NCI-H2196 (cell line): ENCODE measurements around the gene GRIN2C.
"Not testable (repeated sequence)": the region's sequence is repeated elsewhere in the genome, so short reads cannot be mapped to it uniquely, and the experiment has no call there.

ENCODE experiments used
- DNase-seq: peaks from one replicate; lab custom pipeline; 2025; ENCODE audit not compliant: unreplicated experiment; lab: John Stamatoyannopoulos, UW

The GRIN2C gene

DNA sequence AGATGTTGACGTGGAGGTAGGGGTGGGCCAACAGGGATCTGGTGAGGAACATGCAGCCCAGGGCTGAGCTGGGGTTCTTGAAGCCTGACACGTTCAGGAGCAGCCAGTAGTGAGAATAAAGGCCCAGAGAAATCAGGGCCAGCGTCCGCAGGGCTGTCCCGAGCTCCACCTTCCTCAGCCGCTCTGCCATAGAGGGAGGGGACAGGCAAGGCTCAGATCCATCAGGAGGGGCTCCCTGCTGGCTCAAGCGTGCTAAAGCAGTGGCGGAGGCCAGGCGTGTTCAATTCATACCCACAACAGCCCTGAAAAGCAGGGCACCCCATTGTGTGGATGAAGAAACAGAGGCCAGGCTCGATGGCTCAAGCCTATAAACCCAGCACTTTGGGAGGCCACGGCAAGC lies 21.4 kb upstream of the GRIN2C start:
- DNase-seq, result no peak

DNA sequence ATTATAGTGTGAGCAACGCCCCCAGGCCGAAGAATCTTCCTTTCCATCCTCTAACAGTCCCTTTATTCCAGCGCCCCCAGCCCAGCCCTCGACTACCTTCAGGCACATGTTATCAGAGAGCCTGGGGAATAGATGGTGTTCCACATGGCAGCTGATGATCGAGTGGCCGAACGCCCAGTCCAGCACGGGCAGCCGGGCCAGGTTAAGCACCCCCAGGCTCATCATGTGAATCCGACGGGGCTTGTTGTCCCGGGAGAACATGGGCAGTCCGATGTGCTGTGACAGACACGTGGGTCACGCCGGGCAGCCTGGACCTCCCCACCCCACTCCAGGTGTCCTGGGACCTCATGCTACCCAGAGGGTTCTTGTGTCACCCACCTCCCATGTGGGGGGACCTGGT lies 19.6 kb upstream of the GRIN2C start:
- no peak for DNase-seq

DNA sequence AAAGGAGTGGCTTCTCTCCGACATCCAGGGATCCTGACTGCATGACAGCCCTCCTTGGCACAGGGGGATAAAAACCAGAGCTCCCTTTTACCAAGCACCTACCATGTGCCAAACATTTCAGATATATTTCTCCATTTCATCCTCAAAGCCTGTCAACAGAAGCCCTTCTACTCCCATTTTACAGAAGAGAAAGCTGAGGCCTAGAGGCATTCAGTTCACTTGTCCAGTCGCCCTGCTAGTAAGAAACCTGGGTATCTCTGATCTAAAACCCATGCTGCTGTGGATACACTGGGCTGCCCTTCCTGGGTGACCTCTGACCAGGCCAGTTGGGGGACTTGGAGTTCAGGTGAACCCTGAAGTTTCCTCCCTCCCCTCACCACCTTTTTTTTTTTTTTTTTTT lies 19.0 kb upstream of the GRIN2C start:
- no peak for DNase-seq

DNA sequence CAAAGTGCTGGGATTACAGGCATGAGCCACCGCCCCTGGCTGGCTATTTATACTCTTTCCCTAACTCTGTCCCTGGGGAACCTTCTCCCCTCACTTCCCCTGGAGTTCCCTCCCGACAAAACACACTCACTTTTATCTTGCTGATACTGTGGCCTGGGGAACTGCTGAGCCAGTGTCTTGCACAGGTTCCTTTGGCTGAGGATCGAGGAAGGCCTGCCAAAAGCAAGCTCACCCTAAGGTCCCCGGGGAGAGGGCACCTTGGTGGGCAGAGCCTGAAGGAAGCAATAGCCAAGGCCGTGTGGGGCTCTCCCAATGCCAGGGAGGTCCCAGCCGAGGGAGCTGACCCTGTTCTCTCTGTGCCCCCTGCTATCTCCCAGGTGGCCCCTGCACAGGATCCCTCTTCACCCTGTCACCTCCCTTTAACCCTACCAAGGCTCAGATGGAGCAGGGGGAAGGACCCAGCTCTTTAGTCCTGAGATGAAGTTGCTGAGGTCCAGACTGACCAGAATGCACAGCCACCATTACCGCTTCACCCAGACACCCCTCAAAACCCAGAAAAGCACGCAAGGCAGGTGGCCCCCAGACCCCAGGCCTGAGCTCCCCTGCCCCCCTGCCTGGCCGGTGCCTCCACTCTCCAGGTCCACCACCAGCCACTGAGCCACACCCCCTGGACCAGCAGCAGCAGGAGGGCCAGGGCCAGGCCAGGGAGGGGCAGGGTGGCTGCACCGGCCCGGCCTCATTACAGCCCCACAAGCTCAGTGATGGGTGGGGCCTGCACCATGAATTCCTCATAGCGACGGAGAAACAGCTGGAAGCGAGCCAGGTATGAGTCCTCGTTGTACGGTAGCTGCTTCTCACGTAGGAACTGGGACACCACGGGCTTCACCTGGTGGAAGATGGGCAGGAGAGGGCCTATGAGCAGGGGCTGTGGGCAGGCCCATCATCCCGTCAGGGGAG lies 18.2 kb upstream of the GRIN2C start:
- no peak for DNase-seq

DNA sequence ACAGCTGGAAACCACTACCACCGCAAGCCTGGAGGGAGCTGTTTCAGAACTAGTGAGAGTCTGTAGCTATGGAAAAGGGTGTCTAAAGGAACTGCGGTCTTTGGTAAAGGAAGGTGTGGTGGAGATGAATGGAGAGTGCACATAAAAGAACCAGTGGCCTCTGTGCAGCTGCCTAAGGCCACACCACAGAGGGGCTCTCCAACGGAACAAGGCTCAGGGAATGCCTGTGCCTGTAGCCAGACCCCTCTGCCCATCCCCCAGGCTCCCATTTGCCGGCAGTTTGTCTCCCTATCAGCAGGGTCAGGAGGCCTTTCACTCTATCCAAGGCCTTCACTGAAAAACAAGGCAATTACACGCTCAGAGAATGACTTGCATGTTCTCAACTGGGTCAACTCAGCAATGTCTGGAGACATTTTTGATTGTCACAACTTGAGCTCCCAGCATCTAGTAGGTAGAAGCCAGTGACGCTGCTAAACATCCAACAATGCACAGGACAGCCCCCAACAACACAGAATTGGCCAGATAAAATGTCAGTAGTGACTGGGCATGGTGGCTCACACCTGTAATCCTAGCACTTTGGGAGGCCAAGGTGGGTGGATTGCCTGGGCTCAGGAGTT lies 16.4 kb upstream of the GRIN2C start:
- no peak for DNase-seq

DNA sequence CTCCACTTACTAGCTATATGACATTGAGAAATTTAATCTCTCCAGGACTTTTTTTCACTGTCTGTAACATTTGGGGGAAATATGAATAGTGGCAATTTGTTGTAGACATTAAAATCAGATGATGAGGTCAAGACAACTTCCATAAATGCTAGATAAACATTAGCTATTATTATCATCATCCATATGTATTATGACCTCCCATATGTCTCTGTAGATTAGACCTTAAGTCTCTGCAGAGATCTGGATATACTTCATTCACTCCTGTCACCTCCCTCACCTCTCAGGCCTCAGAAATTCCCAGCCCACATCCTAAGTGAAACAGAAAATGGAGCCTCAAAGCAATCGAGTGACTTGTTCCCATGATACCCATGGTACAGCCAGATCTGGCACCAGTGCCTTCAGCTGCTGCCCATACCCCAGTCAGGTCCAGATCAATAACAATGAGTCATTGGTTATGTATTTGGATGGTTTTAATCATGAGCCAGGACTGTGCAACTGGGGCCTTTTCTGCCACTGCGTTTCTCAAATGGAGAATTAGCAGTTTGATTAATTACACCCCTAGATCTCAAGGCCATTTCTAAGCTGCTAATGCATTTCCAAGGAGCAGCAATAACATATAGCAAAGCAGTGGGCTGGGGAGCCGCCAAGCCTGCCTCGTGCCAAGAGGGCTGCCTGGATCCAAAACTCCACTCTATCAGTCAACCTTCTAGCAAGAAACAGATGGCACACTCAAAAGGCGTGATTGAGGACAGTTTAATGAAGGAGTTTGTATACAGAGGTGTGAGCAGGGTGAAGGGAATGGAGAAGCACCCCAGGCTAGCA lies 15.7 kb upstream of the GRIN2C start:
- DNase-seq, result no peak

DNA sequence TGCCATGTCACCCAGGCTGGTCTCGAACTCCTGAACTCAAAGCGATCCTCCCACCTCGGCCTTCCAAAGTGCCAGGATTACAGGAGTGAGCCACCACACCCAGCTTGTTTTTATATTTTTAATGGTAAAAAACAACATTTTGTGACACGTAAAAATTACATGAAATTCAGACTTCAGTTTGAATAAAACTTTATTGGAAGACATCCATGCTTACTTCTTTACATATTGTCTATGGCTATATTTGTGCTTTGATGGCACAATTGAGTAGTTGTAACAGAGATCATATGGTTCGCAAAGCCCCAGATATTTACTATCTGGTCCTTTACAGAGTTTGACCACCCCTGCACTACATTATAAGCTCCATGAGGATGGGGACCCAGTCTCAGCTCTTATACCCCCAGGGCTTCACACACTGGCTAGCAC lies 14.9 kb upstream of the GRIN2C start:
- DNase-seq, result no peak

DNA sequence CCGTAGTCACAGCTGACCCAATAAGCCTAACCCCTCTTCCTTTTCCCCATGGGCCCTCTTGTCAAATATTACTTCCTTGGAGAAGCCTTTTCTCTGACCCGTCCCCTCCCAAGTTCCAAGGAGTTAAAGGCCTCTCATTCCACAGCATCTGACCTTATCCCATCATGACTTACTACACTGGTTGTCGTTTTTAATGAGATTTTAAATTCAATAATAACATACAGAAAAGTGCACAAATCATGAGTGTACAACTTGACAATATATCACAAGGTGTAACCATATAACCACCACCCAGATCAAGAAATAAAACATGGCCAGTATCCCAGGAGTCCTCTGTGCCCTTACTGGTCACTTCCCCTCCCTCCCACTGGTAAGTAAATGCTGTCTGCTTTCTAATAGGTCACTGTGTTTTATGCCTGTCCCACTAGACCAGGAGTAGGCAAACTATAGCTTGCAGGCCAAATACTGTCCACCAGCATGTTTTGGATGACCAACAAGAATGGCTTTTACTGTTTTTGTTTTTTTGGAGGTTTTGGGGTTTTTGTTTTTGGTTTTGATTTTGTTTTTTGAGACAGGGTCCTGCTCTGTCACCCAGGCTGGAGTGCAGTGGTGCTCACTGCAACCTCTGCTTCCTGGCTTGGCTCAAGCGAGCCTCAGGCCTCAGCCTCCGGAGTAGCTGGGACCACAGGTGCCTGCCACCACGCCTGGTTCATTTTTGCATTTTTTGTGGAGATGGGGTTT lies 14.4 kb upstream of the GRIN2C start:
- peak; percentile 39 for DNase-seq

DNA sequence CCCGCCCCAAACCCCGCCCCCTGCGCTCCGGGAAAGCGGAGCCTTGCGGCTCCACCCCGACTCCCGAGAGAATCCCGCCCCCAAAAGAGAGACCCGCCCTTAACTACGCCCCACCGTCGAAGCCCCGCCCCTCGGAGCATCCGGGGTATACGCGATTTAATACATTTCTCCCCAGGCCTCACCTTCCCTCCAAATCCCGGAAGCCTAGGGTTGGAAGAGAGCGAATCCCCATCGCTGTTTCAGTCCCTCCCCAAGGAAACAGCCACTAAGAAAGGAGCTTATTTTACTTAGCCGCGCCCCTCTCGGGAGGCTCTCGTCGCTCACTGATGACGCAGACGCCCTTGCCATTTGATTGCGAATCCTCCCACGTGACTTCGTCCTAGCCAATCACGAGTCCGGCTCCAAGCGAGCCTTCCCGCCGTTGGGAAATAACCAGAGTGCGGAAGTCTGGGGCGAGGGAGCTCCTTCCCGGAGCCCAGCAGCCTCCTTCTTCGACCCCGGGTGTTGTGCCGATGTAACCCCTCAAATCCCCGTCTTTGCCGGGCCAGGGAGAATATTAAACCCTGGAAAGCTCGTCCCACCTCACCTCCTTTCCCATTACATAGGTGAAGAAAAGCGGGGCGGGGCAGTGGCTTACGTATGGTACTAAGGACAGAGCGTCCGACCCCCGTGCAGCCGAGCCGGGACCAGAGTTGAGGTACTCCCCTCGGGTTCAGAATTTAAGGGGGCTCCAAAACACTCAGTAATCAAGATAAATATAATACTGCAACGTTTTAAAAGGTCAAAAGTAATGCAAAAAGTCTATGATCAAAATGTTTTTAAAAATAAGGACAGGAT lies 13.6 kb upstream of the GRIN2C start:
- peak; percentile 100 for DNase-seq

DNA sequence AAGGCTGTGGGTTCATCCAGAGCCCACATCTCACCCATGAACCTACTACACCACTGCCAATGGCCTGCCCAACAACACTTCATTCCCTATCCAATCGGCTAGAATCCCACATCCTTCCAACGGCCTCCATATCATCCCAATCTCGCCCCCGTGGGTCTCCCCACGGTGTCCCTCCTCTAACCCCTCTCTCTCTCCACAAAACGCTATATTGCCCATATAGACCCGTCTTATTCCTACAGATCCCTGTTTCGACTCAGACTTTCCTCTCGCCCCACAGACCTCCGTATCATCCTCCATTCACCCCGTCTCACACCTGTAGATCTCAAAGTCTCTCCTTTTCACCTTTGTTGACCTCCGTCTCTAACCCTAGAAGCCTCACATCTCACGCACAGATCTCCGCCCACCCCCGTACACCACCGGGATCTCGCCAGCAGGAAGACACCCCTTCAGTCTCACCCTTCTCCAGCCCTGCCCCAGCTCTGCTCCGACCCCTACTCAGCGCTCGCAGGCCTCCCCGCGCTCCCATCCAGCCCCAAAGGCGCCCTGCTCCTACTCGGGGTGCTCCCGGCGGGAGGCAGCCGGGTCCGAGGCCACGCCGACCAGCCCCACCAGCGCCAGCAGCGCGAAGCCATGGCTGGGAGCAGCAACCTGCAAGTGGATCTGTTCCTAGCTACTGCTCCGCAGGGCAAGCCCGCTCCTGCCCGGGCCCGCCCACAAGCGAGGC lies 12.8 kb upstream of the GRIN2C start, which contains the start of gene FDXR:
Gene FDXR (minus strand): TSS at position 682 of the 724 bp plus-strand sequence. CDS start 50 bp downstream, at position 632.
- DNase-seq, result no peak

DNA sequence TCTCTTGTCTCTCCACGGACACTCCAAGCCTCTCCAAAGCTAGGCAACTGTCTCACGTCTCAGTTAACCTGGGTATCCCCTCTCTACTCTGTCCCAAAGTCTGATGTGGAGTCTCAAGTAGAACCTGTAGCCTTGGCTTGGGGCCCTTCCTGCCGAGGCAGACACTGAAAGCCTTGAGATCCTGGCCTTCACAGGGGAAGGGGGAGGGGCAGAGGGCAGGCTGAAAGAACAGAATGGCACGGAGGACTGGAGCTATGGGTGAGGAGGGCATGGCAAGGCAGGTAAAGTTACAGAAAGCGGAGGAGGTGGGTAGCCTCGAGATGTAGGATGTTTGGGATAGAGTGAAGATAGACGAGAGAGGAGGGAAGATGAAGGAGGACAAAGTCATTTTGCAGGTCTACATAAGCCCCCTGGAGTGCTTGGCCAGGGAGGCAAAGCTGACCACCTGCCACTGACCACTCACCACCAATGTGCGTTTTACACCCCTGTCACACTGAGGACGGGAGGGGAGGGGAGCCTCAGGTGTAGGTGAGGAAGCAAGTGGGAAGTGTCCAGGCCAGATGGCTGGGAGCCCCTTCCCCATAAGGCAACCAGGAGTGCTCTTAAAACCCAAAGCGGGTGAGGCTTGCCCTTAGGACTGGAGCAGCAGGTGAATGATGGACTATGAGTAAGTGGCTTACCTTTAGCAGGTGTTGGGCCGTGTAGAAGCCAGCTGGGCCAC lies 11.8 kb upstream of the GRIN2C start:
- DNase-seq, result no peak

DNA sequence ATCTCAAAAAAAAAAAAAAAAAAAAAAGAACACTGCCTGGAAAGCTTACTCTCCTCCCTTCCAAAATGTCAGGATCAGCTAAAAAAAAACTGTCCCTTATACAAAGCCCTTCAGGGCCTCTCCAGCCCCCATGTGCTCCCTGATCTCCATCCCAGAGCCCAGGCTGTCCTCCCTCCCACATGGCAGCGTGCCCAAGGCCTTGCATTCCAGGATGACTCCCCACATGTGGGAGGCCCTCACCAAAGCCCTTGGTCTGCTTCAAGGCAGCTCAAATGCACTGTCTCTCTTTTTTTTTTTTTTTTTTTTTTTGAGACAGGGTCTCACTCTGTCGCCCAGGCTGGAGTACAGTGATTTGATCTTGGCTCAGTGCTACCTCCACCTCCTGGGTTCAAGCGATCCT lies 10.8 kb upstream of the GRIN2C start:
- DNase-seq, result no peak

DNA sequence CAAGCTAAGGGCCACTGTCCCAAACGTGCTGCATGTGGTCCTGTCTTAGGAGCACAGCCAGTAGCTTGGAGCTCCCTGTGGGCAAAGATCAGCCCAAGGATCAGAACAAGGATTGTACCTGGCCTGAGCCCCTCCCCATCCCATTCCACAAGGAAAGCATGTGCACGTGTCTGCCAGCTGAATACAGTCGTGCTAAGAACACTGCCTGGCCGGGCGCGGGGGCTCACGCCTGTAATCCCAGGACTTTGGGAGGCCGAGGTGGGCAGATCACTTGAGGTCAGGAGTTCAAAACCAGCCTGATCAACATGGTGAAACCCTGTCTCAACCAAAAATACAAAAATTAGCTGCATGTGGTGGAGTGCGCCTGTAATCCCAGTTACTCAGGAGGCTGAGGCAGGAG lies 10.3 kb upstream of the GRIN2C start:
- not testable (repeated sequence) for DNase-seq

DNA sequence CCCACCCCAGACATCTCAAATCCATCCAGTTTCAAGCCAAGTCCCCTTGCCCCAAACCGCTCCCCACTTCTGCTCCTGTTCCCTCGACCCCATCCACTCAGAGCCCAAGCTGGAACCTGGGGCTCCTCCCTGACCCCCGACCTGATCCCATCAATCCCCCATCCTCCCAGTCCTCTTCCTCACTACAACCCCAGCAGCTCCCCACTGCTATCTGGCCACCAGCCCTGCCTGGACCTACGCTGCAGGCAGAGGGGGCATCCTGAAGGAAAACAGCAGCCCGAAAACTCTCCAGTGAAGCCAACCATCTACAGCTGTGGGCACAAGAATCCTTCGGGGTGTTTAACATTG lies 9.2 kb upstream of the GRIN2C start:
- DNase-seq, result no peak

DNA sequence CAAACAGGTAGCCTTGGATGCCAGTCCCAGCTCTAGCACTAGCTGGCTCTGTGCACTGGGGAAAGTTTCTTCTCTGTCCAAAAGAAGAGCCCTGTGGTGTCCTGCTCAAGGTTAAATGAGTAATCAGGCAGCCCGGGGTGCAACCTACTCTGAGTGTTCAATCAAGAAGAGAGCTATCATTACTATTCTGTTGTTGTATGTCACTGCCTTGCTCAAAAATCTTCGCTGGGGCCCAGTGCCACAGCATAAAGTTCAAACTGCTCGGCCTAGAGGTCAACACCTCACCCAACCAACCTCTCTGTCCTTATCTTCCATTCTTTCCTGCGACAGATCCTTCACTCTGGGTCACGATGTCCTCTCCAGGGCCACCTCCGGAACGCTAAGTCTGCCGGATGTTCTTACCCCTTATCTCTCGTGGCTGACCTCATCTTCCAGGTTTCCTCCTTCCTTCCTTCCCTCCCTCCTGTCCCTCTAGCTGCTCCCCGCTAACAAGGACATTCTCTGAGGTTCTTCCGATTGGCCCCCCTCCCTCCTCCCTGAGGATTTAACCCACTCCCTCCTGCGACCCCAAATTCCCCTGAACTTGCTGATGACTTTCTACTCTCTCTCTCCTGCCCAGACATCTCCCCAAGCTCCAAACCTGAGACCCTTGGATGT lies 8.7 kb upstream of the GRIN2C start:
- no peak for DNase-seq

DNA sequence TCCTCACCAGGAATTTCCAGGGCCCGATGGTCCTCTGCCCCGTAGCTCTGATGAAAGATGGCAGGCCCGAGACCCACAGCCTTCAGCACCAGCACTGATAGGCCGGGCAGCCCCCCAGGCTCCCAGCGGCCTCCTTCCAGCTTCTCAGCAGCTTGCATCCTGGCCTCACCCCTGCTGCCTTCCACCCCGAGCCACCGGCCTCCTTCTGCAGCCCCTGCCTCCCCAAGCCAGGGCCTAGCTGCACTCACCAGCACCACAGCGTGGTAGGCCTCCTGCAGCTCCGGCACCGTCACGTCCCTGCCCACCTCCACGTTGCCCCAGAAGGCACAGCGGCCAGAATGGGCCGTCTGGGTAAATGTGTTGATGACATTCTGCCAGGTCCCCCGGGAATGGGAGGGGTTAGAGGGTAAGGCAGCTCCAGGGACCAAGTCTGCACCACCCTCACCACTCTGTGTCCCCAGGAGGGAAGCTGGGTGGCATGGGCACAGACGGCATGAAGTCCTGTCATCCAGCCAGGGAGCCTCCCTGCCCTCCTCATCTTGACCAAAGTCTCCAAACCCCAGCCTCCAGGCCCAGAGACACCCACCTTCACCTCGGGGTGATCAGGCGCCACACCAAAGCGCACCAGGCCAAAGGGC lies 6.6 kb upstream of the GRIN2C start:
- DNase-seq, result no peak

DNA sequence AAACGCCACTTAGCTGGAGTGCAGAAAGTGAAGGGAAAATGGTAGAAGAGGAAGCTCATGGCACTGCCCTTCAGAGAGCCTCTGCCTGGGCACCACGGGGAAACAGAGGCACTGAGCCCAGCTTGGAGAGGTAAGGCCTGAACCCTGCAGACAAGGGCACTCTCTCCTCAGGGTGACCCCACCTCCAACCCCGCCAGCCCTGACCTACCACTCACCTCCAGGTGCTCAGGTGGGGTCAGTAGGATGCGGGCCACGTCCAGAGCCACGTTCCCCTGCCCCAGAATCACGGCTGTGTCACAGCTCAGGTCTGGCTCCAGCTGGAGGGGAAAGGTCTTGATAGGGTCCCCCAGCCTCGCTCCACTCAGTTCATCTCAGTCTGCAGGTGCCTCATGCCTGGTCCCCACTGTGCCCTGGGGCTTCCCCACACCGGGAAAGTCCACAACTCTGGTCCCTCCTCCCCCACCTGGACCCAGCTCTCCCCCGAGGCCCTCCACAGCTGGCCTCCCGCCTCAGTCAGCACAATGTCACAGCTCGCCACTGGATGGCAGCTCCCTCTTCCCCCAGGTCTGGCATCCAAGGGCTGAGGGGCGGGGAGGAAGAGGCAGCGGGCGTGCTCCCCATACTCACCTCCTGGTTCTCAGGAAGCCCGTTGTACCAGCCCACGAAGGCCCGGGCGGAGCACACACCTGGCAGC lies 6.0 kb upstream of the GRIN2C start:
- no peak for DNase-seq
